GM19025 (cell line): ENCODE measurements around the gene CDS1.
"Not testable (repeated sequence)": the region's sequence is repeated elsewhere in the genome, so short reads cannot be mapped to it uniquely, and the experiment has no call there.

Source experiments
- ATAC-seq: cut with Tn5 transposase; IDR thresholded peaks from one replicate; pipeline ENCODE4 v1.9.1; 2021; ENCODE audit warnings: mild to moderate bottlenecking, low read depth, moderate library complexity; ENCODE audit not compliant: unreplicated experiment

The CDS1 gene

DNA sequence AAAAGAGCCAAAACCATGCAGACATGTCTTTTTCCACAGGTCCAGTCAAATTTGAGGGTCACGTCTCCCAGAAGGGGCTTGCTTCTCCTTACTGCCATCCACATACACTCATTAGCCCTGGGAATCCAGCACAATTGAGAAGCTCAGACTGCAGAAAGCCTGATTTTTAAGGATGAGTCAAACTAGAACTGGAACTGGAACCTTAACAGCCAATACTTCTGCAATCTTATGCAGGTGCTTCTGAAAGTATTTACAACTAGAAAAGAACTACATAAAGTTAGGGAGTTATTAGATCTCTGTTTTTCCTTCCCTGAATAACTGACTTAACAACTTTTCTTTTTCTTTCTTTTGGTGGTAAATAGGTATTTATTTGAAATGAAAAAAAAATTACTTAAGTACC lies 86.3 kb downstream of the CDS1 start:
- no peak for ATAC-seq

DNA sequence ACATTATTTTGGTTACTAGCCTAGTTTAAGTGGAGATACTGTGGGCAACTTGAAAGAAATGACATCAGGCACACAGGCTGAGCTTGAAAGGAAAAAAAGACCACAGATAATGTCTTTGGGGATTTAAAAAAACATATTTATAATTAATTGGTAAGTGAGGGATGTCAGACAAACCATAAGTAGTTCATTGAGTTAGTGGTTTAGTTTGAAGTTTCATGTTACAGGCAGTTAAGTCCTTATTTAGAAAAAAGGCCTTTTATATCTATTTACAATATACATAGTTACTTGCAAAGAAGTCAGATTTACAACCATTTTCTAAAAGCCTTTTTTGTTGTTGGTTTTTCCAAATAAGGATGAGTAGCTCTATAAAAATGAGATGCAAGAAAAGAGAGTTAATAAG lies 89.2 kb downstream of the CDS1 start:
- ATAC-seq, result no peak

DNA sequence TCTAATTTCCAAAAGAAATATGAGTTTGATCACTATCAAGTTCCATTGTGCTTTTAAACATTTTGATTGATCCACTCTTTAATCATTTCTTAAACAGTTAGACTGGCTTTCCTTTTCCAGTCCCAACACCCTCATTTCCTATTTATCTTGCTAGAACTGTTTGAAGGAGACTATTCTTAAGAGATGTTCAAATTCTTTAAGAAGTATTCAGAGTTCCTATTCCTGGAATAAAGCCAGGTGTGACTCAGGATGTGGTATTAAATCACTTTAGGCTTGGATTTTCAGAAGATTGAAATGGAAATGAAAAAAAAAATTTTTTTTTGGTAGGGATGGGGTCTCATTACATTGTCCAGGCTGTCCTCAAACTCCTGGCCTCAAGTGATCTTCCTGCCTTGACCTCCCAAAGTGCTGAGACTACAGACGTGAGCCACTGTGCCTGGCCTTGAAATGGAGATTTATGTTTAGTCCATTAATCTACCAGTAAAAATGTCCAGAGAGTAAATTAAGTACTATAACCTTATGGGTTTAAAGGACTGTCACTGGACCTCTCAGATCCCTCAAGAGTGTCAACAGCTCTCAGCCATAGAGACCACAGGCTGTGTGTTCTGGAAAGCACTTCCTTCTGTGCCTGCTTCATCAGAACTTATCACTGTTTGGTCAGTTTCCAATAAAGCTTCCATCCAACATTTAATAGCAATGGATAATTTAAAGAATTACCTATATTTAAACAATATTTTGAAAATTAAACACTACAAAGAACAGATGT lies 90.7 kb downstream of the CDS1 start:
- no peak for ATAC-seq

DNA sequence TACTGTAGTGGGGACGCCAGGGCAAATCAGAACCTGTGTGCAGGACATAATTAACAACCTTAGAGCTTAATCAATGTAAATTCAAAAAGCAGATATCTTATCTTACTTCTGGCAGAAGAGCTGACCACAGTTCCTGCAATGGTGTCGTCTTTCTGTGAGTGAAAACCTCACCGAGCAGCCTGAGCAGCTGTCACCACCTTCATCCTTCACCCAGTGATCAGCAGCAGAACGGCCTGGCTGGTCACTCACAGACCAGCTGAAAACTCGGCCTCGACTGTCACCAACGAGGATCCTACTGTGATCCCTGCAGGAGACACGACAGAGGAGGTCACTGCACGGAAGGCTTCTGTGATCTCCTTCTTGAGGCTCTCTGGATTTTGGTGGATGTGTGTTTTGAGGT lies 94.2 kb downstream of the CDS1 start:
- no peak for ATAC-seq

DNA sequence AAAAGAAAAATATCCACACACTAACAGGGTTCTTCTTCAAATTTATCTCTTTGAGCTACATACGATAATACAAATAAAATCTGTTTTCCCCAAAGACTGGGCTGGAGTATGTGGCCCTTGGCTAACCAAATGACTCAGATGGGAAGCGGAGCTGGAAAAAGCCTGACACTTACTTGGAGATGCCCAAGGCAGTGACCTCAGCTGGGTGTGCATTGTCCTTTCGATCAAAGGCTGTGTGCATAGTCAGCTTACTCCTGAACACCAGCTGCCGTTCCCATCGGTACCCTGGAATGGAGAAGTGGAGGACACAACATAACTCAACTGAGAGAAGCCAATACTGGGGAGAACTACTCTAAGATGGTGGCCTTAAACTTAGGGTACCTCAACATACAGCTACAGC lies 95.1 kb downstream of the CDS1 start:
- no peak for ATAC-seq

DNA sequence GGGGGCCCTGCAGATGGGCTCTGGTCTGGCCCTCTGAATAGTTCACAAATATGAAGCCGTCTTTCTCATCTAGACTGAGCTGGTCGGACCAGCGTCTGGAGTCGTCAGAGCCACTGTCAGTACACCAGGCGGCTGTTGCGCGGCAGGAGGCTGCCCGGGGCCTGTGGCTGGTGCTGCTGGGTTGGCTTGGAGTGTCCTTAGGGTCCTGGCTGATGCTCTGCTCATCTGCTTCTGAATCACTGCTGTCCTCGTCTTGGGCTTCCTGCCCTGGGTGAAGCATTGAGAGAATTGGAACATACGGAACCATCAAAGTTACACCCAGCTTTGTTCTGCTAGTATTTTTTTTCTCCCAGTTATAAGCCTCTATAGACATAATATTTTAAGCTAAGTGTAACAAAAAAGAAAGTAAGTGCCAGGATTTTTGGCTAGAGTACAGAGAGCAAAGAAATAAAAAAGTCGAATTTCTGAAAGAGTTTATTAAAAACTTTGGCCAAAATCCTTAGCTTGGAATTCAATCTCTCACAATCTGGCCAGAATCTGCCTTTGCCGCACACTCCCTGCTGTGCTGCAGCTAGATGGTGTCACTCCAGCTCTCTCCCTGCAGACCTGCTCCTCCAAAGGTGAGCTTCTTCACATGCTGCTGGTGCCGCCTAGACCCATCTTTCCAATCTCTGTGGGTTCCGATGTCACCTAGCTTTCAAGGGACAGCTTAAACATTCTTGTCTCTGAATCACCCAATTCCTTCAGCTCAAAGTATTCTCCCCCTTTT lies 96.2 kb downstream of the CDS1 start:
- ATAC-seq, result no peak

DNA sequence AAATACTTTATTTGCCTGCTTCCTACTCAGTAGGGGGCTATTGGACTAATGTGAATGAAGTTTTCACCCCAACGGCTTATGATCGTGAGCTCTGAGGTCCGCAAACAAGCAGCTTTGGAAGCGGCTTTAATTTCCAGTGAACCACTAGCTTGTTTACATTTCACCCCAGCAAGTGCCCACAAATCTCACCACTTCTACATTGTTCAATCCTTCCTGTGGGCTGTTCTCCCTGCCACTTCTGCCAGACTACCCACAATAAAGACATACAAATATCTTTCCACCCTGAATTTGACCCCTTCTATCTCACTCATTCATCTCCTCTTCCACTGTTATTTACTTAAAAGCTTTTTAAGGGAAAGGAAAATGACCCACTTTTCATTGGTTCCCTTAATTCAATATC lies 98.0 kb downstream of the CDS1 start:
- no peak for ATAC-seq

DNA sequence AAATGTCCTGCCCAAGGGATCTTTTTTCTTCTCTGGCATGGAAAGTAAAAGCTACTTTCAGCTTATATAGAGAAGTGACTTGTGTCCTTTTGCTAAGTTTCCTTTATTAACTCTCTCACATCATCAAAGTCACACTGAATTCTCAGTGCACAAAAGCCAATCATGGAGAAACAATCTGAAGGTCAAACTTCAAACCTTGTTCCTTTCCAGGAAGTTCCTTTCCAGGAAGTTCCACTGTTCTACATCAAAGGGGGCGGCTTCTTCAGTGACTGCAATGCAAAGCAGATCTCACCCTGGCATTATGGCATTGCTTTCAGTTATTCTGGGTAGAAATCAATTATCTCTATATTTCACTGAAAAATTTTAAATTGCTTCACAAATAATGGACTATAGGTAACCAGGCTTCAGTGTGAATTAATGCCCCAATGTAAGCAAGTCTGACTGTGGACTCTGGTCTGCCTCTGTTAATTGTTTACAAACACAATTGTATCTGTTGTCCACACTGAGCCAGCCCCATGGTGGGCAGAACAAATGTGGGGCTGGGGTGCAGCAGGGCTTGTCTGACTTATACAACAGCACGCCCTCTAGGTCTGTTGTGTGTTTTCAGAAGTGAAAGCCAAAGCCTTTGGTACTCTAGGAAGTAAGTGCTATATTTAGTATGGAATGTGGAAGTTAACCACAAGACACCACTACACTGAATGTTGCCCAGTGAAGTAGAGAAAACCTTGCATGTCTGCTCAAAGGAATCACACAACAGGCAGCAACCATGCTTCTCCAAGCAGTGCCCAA lies 98.8 kb downstream of the CDS1 start:
- no peak for ATAC-seq

DNA sequence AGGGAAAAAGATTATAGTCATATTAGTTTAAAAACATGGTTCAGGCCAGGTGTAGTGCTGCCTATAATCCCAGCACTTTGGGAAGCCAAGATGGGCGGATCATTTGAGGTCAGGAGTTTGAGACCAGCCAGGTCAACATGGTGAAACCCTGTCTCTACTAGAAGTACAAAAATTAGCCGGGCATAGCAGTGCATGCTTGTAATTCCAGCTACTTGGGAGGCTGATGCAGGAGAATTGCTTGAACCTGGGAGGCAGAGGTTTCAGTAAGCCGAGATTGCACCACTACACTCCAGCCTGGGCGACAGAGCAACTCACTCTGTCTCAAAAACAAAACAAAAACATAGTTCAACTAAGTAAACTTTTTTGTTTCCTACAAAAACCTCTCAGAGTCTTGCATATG lies 99.7 kb downstream of the CDS1 start:
- ATAC-seq, result not testable (repeated sequence)

DNA sequence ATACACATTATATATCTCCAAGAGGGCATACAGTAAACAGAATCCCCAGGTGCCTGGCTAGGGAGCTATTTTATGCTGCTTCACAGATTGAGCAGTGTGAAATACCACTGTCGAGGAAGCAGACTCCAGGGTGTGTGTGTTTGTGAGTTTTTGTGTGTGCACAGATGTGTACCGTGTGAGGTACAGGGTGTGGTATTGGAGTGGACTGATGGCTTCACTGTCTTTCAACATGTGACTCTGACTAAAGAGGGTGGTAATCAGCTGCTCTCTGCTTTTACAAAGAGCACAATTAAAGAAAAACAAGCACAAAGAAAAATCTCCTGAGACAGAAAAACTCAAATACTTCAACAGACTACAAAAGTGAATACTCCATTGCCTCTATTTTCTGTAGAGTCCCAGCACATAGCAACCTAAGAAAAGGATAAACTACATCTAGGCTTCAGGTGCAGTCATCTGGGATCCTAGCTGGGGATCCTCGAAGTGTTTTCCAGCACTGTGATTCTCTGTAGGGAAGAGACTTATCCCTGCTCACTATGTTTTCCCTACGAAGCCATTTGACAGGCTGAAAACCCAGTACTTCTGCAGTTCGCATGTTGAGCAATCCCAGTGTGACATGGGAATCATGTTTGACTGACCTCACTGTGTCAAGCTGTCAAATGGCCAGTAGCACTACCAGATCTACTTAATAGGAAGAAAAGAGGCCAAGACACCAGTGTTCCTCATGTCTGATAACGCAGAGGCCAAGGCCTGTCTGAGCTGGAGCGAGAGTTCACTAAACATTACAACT lies 100.3 kb downstream of the CDS1 start:
- no peak for ATAC-seq

DNA sequence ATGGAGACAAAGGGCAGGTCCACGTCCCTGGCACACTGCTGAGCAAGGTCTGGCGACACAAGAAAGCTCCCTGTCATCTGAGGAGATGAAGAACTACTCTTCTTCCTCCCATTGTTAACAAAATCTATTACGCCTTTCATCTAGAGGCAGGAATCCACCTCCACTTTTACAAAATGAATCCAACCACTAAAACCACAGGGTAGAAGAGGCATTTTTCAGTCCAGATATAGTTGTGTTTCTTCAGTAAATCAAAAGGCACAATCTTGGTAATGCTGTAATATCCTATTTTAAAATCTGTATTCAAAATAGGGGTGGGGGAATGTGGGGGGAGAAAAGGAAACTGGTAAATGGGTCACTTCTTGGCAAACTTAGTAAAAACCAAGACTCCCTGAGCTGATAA lies 101.4 kb downstream of the CDS1 start:
- no peak for ATAC-seq

DNA sequence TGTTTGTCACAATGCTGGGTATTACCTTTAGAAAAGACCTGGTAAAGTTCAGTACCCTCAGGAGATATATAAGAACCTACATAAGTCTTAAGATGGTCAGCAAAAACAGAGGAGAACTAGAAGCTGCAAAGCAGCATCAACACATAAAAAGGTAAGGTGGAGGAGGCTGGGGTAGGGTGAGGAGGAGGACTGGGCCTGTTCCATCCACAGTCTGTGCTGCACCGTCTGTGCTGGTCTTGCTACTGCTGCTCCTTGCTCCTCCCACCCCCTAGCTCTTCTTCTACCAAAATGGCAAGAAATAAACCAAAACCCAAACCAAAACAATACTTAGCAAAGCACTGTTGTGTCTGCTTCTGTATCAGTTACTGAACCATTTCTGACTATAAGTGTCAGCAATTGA lies 102.2 kb downstream of the CDS1 start:
- no peak for ATAC-seq

DNA sequence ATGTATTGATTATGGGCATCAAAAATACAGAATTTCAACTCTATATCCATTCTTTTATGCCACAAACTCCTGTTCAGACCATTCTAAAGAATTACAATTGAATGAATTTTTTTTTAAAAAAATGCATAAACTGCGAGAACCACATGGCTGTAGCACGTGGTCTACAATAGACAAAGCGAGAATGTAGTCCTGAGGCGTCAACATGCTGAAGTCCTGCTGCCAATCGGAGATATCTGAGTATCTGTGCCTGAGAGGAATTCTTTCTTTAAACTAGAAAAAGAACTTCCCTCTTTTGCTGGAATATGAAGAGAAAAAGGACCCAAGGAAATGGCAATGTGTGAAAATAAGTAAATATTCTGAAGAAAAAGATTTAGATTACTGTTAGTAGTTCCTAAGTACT lies 105.7 kb downstream of the CDS1 start:
- ATAC-seq, result no peak

DNA sequence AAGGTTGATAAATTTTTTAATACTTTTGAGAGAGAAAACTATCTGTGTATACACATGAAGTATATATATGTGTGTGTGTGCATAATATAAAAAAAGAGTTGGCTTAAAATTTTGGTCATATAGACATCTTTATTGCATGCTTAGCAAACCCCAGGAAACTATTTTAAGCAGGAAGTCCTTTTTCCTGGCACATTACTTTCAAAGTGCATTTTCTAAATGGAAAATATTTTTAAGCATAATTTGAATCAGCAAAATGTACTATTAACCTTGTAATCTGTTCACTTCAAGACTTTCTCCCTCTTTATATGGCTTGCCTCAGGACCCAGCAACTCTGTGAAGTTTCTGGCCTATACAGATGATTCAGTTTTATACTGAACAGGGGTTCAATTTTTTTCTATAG lies 106.3 kb downstream of the CDS1 start:
- ATAC-seq, result no peak

DNA sequence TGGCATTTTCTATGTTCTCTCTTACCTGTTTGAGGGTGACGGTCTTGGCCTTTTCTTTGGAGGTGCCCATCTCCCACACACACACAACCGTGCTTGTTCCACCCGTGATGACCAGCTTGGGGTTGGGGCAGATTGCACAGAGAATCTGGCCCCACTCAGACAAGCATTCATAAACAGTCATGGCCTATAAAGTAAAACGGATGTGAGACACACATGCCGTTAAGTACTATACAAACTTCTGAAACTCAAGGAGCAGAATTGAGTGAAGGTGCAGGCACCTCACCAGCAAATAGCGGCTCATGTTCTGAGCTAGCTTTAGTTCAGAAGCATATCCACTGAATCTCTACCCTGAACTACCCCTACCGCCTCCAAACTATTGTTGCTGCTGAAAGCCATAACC lies 107.6 kb downstream of the CDS1 start:
- ATAC-seq, result no peak

DNA sequence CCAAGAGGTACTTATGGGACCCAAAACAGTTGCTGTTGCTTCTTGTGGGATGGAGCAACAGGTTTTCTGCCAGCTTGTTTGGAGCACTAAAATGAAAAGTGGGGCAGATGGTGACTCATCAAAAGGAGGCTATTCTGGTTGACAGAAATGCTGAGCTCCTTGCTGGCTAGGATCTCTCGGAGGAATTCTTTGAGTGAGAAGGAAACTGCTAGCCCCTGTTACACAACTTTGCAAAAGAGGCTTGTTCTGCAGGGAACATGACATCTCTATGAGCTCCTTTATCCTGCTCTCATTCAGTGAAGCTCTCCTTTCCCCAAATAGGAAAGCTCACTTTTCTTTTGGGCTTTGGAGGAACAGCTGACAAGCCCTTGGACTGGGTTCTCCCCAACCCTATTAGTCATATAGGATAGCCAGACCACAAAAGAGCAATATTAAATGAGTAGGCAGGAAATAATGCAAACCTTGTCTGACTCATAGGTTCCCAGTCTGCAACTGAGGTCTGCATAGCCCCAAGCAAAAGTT lies 108.3 kb downstream of the CDS1 start:
- no peak for ATAC-seq

DNA sequence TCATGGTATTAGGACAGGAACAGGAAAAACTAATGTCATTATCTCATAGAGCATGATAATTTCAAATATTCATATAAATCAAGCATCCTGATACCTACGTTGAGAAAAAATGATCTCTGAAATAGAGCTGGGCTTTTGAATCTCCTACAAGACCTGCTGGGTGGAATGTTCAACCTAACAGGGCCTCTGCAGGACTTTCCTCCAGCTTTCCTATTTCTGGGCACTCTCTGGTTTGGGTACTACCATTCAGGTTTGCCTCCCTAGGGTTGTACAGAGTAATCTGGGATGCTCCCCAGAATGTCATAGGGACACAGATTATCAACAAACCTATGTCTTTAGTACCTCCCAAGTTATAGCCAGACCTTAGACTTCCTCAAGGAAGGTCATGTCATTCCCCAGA lies 108.9 kb downstream of the CDS1 start:
- no peak for ATAC-seq

DNA sequence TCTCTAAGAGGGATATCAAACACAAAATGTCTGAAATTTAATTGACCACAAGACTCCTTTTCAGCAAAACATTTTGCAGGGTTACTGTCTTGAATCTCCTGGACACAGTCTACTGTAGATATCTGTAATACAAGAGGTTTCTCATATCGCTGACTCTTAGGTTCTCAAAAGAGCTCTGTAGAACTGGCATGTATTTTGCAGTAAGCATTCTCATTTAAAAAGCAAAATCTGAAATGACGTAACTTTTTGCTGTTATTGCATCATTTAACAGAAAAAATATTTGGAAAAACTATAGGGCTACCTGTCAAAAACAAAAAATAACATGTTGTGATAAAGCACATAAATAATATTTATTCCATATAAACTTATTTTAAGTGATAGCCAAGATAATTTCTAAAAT lies 114.2 kb downstream of the CDS1 start:
- ATAC-seq, result no peak

DNA sequence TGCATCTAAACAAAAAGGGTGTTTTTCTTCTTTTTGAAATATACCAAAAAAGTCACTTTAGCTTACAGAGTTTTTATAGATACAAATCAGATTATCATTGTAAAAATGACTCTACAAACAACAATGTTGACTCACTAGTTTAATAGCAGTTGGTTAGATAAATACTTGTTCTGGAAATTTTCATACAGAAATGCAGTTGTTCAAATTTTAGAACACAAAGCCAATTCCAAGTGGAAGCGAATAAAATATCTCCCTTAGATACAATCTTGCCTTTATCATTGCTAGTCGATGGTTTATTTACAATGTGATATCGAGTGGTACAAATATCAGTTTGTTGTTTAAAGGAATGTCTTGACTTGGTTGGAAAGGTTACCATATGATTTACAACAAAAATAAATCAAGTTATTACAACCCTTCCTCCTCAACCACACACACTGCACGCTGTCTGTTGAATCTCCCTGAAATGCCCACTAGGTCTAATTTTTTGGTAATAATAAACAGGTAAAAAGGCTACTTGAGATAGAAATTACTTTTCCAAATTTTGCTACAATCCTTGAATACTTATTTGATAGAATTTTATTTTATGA lies 114.8 kb downstream of the CDS1 start:
- no peak for ATAC-seq
